Activated naive CD4-positive, alpha-beta T cell treated with anti-CD3 and anti-CD28 coated beads, Interleukin-2, amount 50 U/mL, for 24 hours (primary cell): ENCODE data around the gene CAPN12.
"Not testable (repeated sequence)": the region's sequence is repeated elsewhere in the genome, so short reads cannot be mapped to it uniquely, and the experiment has no call there.

Experiments used
- H3K27ac Mint-ChIP-seq: one replicate; pipeline ENCODE4 v1.8.0; 2021; ENCODE audit warnings: mild to moderate bottlenecking, mixed read lengths
- H3K27me3 Mint-ChIP-seq: one replicate; pipeline ENCODE4 v1.8.0; 2021; ENCODE audit warnings: mixed read lengths
- H3K36me3 Mint-ChIP-seq: one replicate; pipeline ENCODE4 v1.8.0; 2021; ENCODE audit warnings: mixed read lengths
- H3K4me1 Mint-ChIP-seq: one replicate; pipeline ENCODE4 v1.8.0; 2021; ENCODE audit warnings: mixed read lengths
- H3K4me3 Mint-ChIP-seq: one replicate; pipeline ENCODE4 v1.8.0; 2021; ENCODE audit warnings: mild to moderate bottlenecking, mixed read lengths
- H3K9me3 Mint-ChIP-seq: one replicate; pipeline ENCODE4 v1.8.0; 2021; ENCODE audit warnings: mixed read lengths

The CAPN12 gene

DNA sequence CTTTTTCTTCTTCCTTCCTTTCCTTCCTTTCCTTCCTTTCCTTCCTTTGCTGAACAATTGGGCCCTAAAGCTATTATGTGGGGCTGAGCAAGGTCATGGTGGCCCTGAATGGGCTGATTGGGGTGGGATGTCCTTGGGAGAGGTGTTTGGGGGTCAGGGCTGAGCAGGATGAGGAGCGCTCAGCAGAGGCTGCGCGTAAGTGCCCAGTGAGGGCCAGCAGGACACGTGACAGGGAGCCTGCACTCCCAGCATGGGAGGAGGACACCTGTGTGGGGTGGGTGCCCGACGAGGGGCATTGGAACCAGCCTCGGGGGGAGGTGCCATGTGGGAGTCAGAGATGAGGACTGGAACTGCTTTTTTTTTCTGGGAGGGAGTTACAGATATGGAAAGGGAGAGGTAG is 34.5 kb upstream of the CAPN12 start:
- Mint-ChIP-seq H3K27me3 (peaks cover 1% of the 10 kb centered on the region), H3K4me1 (no peaks in the 10 kb centered on the region), H3K27ac (no peak overlapping the region), H3K36me3 (no peaks in the 10 kb centered on the region), H3K9me3 (no peaks in the 10 kb centered on the region), H3K4me3 (no peak overlapping the region)

DNA sequence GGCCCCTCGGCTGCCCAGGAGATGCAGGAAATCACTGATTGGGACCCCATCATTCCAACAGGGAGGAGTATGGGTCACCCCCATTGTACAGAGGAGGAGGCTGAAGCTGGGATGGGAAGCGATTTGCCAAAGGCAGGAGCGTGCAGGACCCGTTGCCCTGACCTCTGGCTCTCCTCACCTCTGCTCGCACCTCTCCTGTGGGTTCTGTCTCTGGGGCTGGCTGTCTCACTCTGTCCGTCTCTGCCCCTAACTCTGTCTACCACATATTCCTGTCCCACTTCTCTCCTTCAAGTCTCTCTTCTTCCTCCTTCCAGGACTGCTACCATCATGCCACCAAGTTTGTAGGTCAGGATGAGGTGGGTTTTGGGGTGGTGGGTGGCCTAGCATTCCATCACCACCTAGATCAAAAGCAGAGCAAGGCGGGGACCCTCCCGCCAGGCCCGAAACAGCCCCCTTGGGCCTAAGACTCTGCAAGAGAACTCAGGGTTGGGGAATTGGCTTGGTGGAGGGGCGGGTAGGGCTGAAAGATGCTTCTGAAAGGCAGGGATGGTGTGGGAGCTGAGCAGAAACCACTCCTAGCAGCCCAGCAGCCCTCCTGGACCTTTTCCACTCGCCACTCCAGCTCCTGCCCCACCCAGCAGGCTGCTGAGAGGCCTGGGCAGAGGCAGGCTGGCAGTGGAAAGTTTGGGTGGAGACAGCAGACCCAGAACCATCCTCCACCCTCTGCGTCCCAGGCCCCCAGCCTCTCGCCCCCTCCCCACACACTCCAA is 30.1 kb upstream of the CAPN12 start:
- H3K27me3 Mint-ChIP-seq, result peaks cover 1% of the 10 kb centered on the region
- peak overlapping the region; percentile 33 for H3K27ac Mint-ChIP-seq
- H3K36me3 Mint-ChIP-seq, result no peaks in the 10 kb centered on the region
- peaks cover 3% of the 10 kb centered on the region for H3K4me1 Mint-ChIP-seq
- H3K4me3 Mint-ChIP-seq, result no peak overlapping the region
- no peaks in the 10 kb centered on the region for H3K9me3 Mint-ChIP-seq

- H3K36me3 Mint-ChIP-seq, result no peaks in the 10 kb centered on the region
- H3K27ac Mint-ChIP-seq, result peak within 1 kb of the TSS; percentile 33
- H3K9me3 Mint-ChIP-seq, result no peaks in the 10 kb centered on the region
- no peaks in the 10 kb centered on the region for H3K27me3 Mint-ChIP-seq
- H3K4me1 Mint-ChIP-seq, result peaks cover 6% of the 10 kb centered on the region
- H3K4me3 Mint-ChIP-seq, result no peak within 1 kb of the TSS
These were observed 29.3 kb upstream of the CAPN12 start, which contains the start of gene LGALS7 for GRCh38 chr19:38773469-38774177. Gene LGALS7 (minus strand): TSS chr19:38773517. CDS start chr19:38773492, 25 bp downstream.

GRCh38 chr19:38771569-38771968 is 27.3 kb upstream of the CAPN12 start:
- H3K27me3 Mint-ChIP-seq, H3K27ac Mint-ChIP-seq, H3K9me3 Mint-ChIP-seq, H3K4me3 Mint-ChIP-seq, H3K4me1 Mint-ChIP-seq, H3K36me3 Mint-ChIP-seq: not testable (repeated sequence)

DNA sequence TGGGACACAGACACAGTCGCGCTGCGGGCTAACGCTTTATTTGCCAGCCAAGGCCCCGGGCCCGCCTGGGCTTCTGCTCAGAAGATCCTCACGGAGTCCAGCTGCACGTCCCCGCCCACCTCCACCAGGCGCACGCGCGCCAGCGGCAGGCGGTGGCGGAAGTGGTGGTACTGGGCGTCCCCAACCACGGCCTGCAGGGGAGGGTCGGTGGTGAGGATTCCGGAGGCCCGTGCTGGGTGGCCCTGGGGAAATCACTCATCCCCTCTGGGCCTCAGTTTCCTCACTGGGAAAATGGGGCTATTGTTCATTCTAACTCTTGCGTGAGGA is 26.6 kb upstream of the CAPN12 start:
- not testable (repeated sequence) for H3K27ac Mint-ChIP-seq, H3K36me3 Mint-ChIP-seq, H3K27me3 Mint-ChIP-seq, H3K4me3 Mint-ChIP-seq, H3K4me1 Mint-ChIP-seq, H3K9me3 Mint-ChIP-seq

GRCh38 chr19:38770228-38770948 is 26.1 kb upstream of the CAPN12 start:
- H3K27ac Mint-ChIP-seq, H3K36me3 Mint-ChIP-seq, H3K4me1 Mint-ChIP-seq, H3K27me3 Mint-ChIP-seq, H3K4me3 Mint-ChIP-seq, H3K9me3 Mint-ChIP-seq: not testable (repeated sequence)

DNA sequence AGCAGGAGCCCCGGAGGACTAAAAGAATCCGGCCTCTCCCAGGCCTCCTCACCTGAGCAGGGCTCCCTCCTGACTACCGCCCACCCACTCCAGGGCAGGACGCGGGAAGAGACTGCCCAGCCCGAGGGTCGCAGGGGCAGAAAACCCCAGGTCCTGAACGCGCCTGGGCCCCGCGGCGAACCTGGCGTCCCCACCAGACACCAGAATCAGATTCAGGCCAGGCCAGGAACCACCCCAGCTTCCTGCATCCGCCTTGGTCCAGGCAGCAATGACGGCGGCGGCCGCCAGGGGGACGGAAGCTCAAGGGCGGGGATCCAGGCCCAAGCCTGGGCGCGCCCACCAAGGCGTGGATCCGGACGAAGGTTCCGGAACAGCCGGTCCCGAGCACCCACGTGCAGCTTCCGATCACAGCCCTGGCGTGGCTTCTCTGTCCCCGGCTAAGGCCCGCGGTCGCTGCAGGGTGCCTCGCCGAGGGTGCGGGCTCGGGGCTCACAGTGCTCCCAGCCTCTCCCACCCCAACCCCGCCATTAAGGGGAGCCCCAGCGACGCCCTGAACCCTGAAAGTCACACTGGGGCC is 25.4 kb upstream of the CAPN12 start:
- peak overlapping the region; percentile 69 for H3K4me3 Mint-ChIP-seq
- no peaks in the 10 kb centered on the region for H3K27me3 Mint-ChIP-seq
- peaks cover 6% of the 10 kb centered on the region for H3K4me1 Mint-ChIP-seq
- H3K27ac Mint-ChIP-seq, result peak overlapping the region; percentile 59
- H3K36me3 Mint-ChIP-seq, result no peaks in the 10 kb centered on the region
- no peaks in the 10 kb centered on the region for H3K9me3 Mint-ChIP-seq

GRCh38 chr19:38766276-38767047 is 22.2 kb upstream of the CAPN12 start:
- H3K27ac Mint-ChIP-seq, result no peak overlapping the region
- no peaks in the 10 kb centered on the region for H3K36me3 Mint-ChIP-seq
- no peak overlapping the region for H3K4me3 Mint-ChIP-seq
- peaks cover 6% of the 10 kb centered on the region for H3K4me1 Mint-ChIP-seq
- no peaks in the 10 kb centered on the region for H3K9me3 Mint-ChIP-seq
- no peaks in the 10 kb centered on the region for H3K27me3 Mint-ChIP-seq

GRCh38 chr19:38765214-38765613 is 20.9 kb upstream of the CAPN12 start:
- Mint-ChIP-seq H3K27ac (no peak overlapping the region), H3K4me3 (no peak overlapping the region), H3K36me3 (no peaks in the 10 kb centered on the region), H3K27me3 (no peaks in the 10 kb centered on the region), H3K4me1 (peaks cover 6% of the 10 kb centered on the region), H3K9me3 (no peaks in the 10 kb centered on the region)

GRCh38 chr19:38763795-38764220 is 19.5 kb upstream of the CAPN12 start:
- Mint-ChIP-seq H3K4me1 (no peaks in the 10 kb centered on the region), H3K36me3 (no peaks in the 10 kb centered on the region), H3K27me3 (no peaks in the 10 kb centered on the region), H3K9me3 (no peaks in the 10 kb centered on the region), H3K4me3 (no peak overlapping the region), H3K27ac (no peak overlapping the region)

DNA sequence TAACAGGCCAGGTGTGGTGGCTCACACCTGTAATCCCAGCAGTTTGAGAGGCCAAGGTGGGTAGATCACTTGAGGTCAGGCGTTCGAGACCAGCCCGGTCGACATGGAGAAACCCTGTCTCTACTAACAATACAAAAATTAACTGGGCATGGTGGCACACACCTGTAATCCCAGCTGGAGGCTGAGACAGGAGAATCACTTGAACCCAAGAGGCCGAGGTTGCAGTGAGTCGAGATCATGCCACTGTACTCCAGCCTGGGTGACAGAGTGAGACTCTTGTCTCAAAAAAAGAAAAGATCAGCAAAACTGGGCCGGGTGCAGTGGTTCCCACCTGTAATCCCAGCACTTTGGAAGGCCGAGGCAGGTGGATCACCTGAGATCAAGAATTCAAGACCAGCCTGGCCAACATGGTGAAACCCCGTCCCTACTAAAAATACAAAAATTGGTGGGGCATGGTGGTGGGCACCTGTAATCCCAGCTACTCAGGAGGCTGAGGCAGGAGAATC is 17.7 kb upstream of the CAPN12 start:
- not testable (repeated sequence) for H3K4me3 Mint-ChIP-seq, H3K4me1 Mint-ChIP-seq, H3K36me3 Mint-ChIP-seq, H3K27me3 Mint-ChIP-seq, H3K27ac Mint-ChIP-seq, H3K9me3 Mint-ChIP-seq

- not testable (repeated sequence) for H3K9me3 Mint-ChIP-seq, H3K4me1 Mint-ChIP-seq, H3K4me3 Mint-ChIP-seq, H3K36me3 Mint-ChIP-seq, H3K27ac Mint-ChIP-seq, H3K27me3 Mint-ChIP-seq
These were observed 16.7 kb upstream of the CAPN12 start for GRCh38 chr19:38760805-38761517.

GRCh38 chr19:38759590-38760003 is 15.3 kb upstream of the CAPN12 start:
- no peaks in the 10 kb centered on the region for H3K27me3 Mint-ChIP-seq
- H3K27ac Mint-ChIP-seq, result no peak overlapping the region
- no peaks in the 10 kb centered on the region for H3K9me3 Mint-ChIP-seq
- peaks cover 2% of the 10 kb centered on the region for H3K36me3 Mint-ChIP-seq
- H3K4me1 Mint-ChIP-seq, result no peaks in the 10 kb centered on the region
- no peak overlapping the region for H3K4me3 Mint-ChIP-seq

DNA sequence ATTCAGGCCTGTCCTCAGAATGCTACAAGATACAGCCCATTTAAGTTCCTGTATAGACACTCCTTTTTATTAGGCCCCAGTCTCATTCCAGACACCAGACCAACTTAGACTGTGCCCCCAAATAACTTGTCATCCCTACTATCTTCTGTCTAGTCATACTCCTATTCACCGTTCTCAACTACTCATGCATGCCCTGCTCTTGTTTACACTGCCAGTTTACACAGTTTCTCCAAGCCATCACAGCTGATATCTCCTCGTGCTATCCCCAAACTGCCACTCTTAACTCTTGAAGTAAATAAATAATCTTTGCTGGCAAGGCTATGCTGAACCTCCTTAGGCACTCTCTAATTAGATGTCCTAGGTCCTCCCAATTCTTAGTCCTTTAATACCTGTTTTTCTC is 9.9 kb upstream of the CAPN12 start:
- H3K27me3 Mint-ChIP-seq, result not testable (repeated sequence)

GRCh38 chr19:38753783-38754182 is 9.5 kb upstream of the CAPN12 start:
- not testable (repeated sequence) for H3K27ac Mint-ChIP-seq, H3K36me3 Mint-ChIP-seq, H3K4me1 Mint-ChIP-seq, H3K4me3 Mint-ChIP-seq, H3K27me3 Mint-ChIP-seq, H3K9me3 Mint-ChIP-seq

More for the DNA sequence above, 9.9 kb upstream of the CAPN12 start:
- not testable (repeated sequence) for H3K4me3 Mint-ChIP-seq, H3K27ac Mint-ChIP-seq, H3K9me3 Mint-ChIP-seq, H3K4me1 Mint-ChIP-seq, H3K36me3 Mint-ChIP-seq
